HFFc6 (cell line): Measurements from ENCODE around the gene GART. TPM values are rescaled to one million over a fixed set of nuclear protein-coding genes. Genes with fewer than 3 reads are reported as not detected.

Experiments
- DNase-seq: peaks from one replicate; pipeline ENCODE4 v3.0.0-alpha.2; 2018
- H3K27ac Mint-ChIP-seq: 2 replicates; pipeline ENCODE4 v1.8.0; 2020; ENCODE audit warnings: mild to moderate bottlenecking, mixed read lengths
- H3K27me3 Mint-ChIP-seq: 2 replicates; pipeline ENCODE4 v1.8.0; 2021; ENCODE audit warnings: mild to moderate bottlenecking, moderate library complexity, mixed read lengths; ENCODE audit not compliant: insufficient read depth
- H3K36me3 Mint-ChIP-seq: 2 replicates; pipeline ENCODE4 v1.8.0; 2021; ENCODE audit warnings: low read depth, mixed read lengths
- H3K4me1 Mint-ChIP-seq: 2 replicates; pipeline ENCODE4 v1.8.0; 2020; ENCODE audit warnings: low read depth, mixed read lengths
- H3K4me3 Mint-ChIP-seq: 2 replicates; pipeline ENCODE4 v1.8.0; 2020; ENCODE audit warnings: mild to moderate bottlenecking, moderate library complexity, mixed read lengths
- H3K9me3 Mint-ChIP-seq: 2 replicates; pipeline ENCODE4 v1.8.0; 2020; ENCODE audit warnings: mild to moderate bottlenecking, mixed read lengths
- total RNA-seq, 6 experiments: library from RNA; stranded (reverse); fragmentation: NEBNext Ultra II Directional; extraction: Animal tissue kit (Norgen Biotek cat#: 25700); gene quantifications; 2 replicates in 1 of 6; 3 replicates in 5 of 6; pipeline ENCODE4 v1.2.3, GENCODE V29; 2021
- TF ChIP-seq, protein P1 (sequence below): fragments of 200-600 bp; sonication (generic); IDR thresholded peaks from 2 replicates; pipeline ENCODE4 v1.5.0; 2021; ENCODE audit warnings: antibody characterized with exemption, mild to moderate bottlenecking

The GART gene
- total RNA-seq, 6 experiments from 2014 or later = 72.6 to 87.5 (median 80.2) TPM

GRCh38 chr21:33479679-33480480 lies 62.0 kb downstream of the GART start, which contains the start of gene TMEM50B:
TMEM50B (minus strand) TSS chr21:33479974; CDS start chr21:33468885, 11,089 bp downstream.
- no peaks in the 10 kb centered on the region for H3K9me3 Mint-ChIP-seq
- H3K4me1 Mint-ChIP-seq = peaks cover 19% of the 10 kb centered on the region
- TF ChIP-seq, protein P1, sequence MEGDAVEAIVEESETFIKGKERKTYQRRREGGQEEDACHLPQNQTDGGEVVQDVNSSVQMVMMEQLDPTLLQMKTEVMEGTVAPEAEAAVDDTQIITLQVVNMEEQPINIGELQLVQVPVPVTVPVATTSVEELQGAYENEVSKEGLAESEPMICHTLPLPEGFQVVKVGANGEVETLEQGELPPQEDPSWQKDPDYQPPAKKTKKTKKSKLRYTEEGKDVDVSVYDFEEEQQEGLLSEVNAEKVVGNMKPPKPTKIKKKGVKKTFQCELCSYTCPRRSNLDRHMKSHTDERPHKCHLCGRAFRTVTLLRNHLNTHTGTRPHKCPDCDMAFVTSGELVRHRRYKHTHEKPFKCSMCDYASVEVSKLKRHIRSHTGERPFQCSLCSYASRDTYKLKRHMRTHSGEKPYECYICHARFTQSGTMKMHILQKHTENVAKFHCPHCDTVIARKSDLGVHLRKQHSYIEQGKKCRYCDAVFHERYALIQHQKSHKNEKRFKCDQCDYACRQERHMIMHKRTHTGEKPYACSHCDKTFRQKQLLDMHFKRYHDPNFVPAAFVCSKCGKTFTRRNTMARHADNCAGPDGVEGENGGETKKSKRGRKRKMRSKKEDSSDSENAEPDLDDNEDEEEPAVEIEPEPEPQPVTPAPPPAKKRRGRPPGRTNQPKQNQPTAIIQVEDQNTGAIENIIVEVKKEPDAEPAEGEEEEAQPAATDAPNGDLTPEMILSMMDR = peak; percentile 72
- H3K27me3 Mint-ChIP-seq = peaks cover 4% of the 10 kb centered on the region
- peak within 1 kb of the TSS; percentile 94 for H3K27ac Mint-ChIP-seq
- H3K4me3 Mint-ChIP-seq = peak within 1 kb of the TSS; percentile 97
- DNase-seq = peak; percentile 90
- no peaks in the 10 kb centered on the region for H3K36me3 Mint-ChIP-seq

GRCh38 chr21:33478935-33479678 lies 62.8 kb downstream of the GART start:
- TF ChIP-seq, protein P1 = no peak; the same call in 1 of the 2 replicates
- Mint-ChIP-seq H3K27ac (peak overlapping the region; percentile 77), H3K27me3 (peaks cover 4% of the 10 kb centered on the region), H3K36me3 (no peaks in the 10 kb centered on the region), H3K4me1 (peaks cover 19% of the 10 kb centered on the region), H3K4me3 (peak overlapping the region; percentile 97), H3K9me3 (no peaks in the 10 kb centered on the region)
- DNase-seq = peak; percentile 23

GRCh38 chr21:33478182-33478581 lies 63.7 kb downstream of the GART start:
- H3K27me3 Mint-ChIP-seq = peaks cover 4% of the 10 kb centered on the region
- H3K27ac Mint-ChIP-seq = peak overlapping the region; percentile 77
- TF ChIP-seq, protein P1 = no peak
- peaks cover 6% of the 10 kb centered on the region for H3K36me3 Mint-ChIP-seq
- peaks cover 19% of the 10 kb centered on the region for H3K4me1 Mint-ChIP-seq
- peaks cover 6% of the 10 kb centered on the region for H3K9me3 Mint-ChIP-seq
- no peak for DNase-seq
- H3K4me3 Mint-ChIP-seq = peak overlapping the region; percentile 97

- Mint-ChIP-seq H3K27me3 (peaks cover 4% of the 10 kb centered on the region), H3K27ac (no peak overlapping the region), H3K4me3 (no peak overlapping the region), H3K36me3 (peaks cover 11% of the 10 kb centered on the region), H3K4me1 (peaks cover 19% of the 10 kb centered on the region), H3K9me3 (peaks cover 12% of the 10 kb centered on the region)
- TF ChIP-seq, protein P1 = no peak
- no peak for DNase-seq
These were observed 64.9 kb downstream of the GART start for GRCh38 chr21:33477066-33477465.

GRCh38 chr21:33473344-33473743 lies 68.6 kb downstream of the GART start:
- Mint-ChIP-seq H3K4me1 (peaks cover 9% of the 10 kb centered on the region), H3K4me3 (no peak overlapping the region), H3K36me3 (peaks cover 11% of the 10 kb centered on the region), H3K9me3 (peaks cover 12% of the 10 kb centered on the region), H3K27ac (no peak overlapping the region), H3K27me3 (no peaks in the 10 kb centered on the region)
- TF ChIP-seq, protein P1 = no peak
- no peak for DNase-seq
